Activated CD4-positive, alpha-beta memory T cell treated with anti-CD3 and anti-CD28 coated beads, Interleukin-2, amount 10 ng/mL, durations not matched to agents 7 days and 5 days (primary cell): ENCODE data around the gene MACF1. TPM values are rescaled to one million over a fixed set of nuclear protein-coding genes. Genes with fewer than 3 reads are reported as not detected.

Experiments
- CTCF ChIA-PET: fragments of 350-600 bp; sonication (Branson Sonifier 250); formaldehyde crosslinking; loops from one replicate; lab custom pipeline; 2021; ENCODE audit warnings: antibody characterized with exemption, inconsistent platforms; lab: Charles Lee
- POLR2A ChIA-PET: fragments of 350-600 bp; sonication (Branson Sonifier 250); formaldehyde crosslinking; loops from one replicate; lab custom pipeline; 2021; ENCODE audit warnings: antibody characterized with exemption; lab: Charles Lee
- DNase-seq: peaks from one replicate; pipeline ENCODE4 v3.0.0-alpha.2; 2020
- H3K27ac Mint-ChIP-seq: one replicate; pipeline ENCODE4 v1.8.0; 2021; ENCODE audit warnings: mild to moderate bottlenecking, mixed read lengths
- H3K27me3 Mint-ChIP-seq: one replicate; pipeline ENCODE4 v1.8.0; 2021; ENCODE audit warnings: mixed read lengths
- H3K36me3 Mint-ChIP-seq: one replicate; pipeline ENCODE4 v1.8.0; 2021; ENCODE audit warnings: low read depth, mixed read lengths
- H3K4me1 Mint-ChIP-seq: one replicate; pipeline ENCODE4 v1.8.0; 2021; ENCODE audit warnings: mixed read lengths
- H3K4me3 Mint-ChIP-seq: one replicate; pipeline ENCODE4 v1.8.0; 2021; ENCODE audit warnings: mild to moderate bottlenecking, mixed read lengths
- H3K9me3 Mint-ChIP-seq: one replicate; pipeline ENCODE4 v1.8.0; 2021; ENCODE audit warnings: mixed read lengths
- total RNA-seq, 2 experiments: library from RNA; stranded (reverse); gene quantifications; one replicate each; pipeline ENCODE4 v1.2.3, GENCODE V29; 2021

The MACF1 gene
- total RNA-seq, 2 experiments from 2014 or later = 345 to 381 TPM

- Mint-ChIP-seq H3K27ac (peak overlapping the region; percentile 29), H3K36me3 (peaks cover 65% of the 10 kb centered on the region), H3K4me1 (peaks cover 45% of the 10 kb centered on the region), H3K9me3 (no peaks in the 10 kb centered on the region), H3K27me3 (no peaks in the 10 kb centered on the region), H3K4me3 (no peak overlapping the region)
- POLR2A ChIA-PET = no interaction called here
- CTCF ChIA-PET = interaction anchor here (0.6 kb wide), 1 partner anchor 741 kb away, joined by 3 read pairs; no protein-coding TSS in a partner anchor
- DNase-seq = no peak
Observed at GRCh38 chr1:39326836-39327235, 122.3 kb downstream of the MACF1 start.

- ChIA-PET POLR2A (interaction anchor here (0.9 to 2.1 kb wide), 4 partner anchors 40 to 331 kb away, joined by 3 to 7 read pairs (median 4); partner anchors contain the start of gene MACF1), CTCF (interaction anchor here (0.9 to 1.1 kb wide), 2 partner anchors 9 to 10 kb away, joined by 3 read pairs; no protein-coding TSS in a partner anchor)
- Mint-ChIP-seq H3K36me3 (peaks cover 66% of the 10 kb centered on the region), H3K27ac (peak overlapping the region; percentile 79), H3K4me1 (peaks cover 55% of the 10 kb centered on the region), H3K27me3 (no peaks in the 10 kb centered on the region), H3K9me3 (no peaks in the 10 kb centered on the region), H3K4me3 (peak overlapping the region; percentile 77)
- no peak for DNase-seq
Observed at GRCh38 chr1:39328095-39328494, 123.6 kb downstream of the MACF1 start.

- Mint-ChIP-seq H3K36me3 (peaks cover 71% of the 10 kb centered on the region), H3K9me3 (no peaks in the 10 kb centered on the region), H3K27me3 (no peaks in the 10 kb centered on the region), H3K27ac (peak overlapping the region; percentile 79), H3K4me1 (peaks cover 61% of the 10 kb centered on the region), H3K4me3 (peak overlapping the region; percentile 77)
- POLR2A ChIA-PET = interaction anchor here (1.1 to 2.1 kb wide), 2 partner anchors 41 to 114 kb away, joined by 4 to 7 read pairs; no protein-coding TSS in a partner anchor
- CTCF ChIA-PET = interaction anchor here (0.6 to 1.1 kb wide), 2 partner anchors 10 to 43 kb away, joined by 3 read pairs; no protein-coding TSS in a partner anchor
- no peak for DNase-seq
Observed at GRCh38 chr1:39328586-39329121, 124.2 kb downstream of the MACF1 start.

- ChIA-PET POLR2A (interaction anchor here (1.0 kb wide), 1 partner anchor 126 kb away, joined by 4 read pairs; no protein-coding TSS in a partner anchor), CTCF (interaction anchor here (0.5 to 1.5 kb wide), 4 partner anchors 10 to 460 kb away, joined by 3 to 5 read pairs (median 4); no protein-coding TSS in a partner anchor)
- peak overlapping the region; percentile 77 for H3K4me3 Mint-ChIP-seq
- H3K27ac Mint-ChIP-seq = peak overlapping the region; percentile 84
- no peaks in the 10 kb centered on the region for H3K9me3 Mint-ChIP-seq
- no peak for DNase-seq
- peaks cover 95% of the 10 kb centered on the region for H3K36me3 Mint-ChIP-seq
- H3K27me3 Mint-ChIP-seq = no peaks in the 10 kb centered on the region
- H3K4me1 Mint-ChIP-seq = peaks cover 88% of the 10 kb centered on the region
Observed at GRCh38 chr1:39331647-39332046, 127.2 kb downstream of the MACF1 start.

- peaks cover 95% of the 10 kb centered on the region for H3K36me3 Mint-ChIP-seq
- ChIA-PET CTCF (interaction anchor here (0.6 to 1.5 kb wide), 3 partner anchors 10 to 148 kb away, joined by 3 to 5 read pairs (median 4); no protein-coding TSS in a partner anchor), POLR2A (no interaction called here)
- H3K27me3 Mint-ChIP-seq = no peaks in the 10 kb centered on the region
- no peak for DNase-seq
- no peaks in the 10 kb centered on the region for H3K9me3 Mint-ChIP-seq
- peaks cover 84% of the 10 kb centered on the region for H3K4me1 Mint-ChIP-seq
- no peak overlapping the region for H3K4me3 Mint-ChIP-seq
- peak overlapping the region; percentile 84 for H3K27ac Mint-ChIP-seq
Observed at GRCh38 chr1:39332291-39332690, 127.8 kb downstream of the MACF1 start.

- ChIA-PET POLR2A (interaction anchor here (1.7 kb wide), 1 partner anchor 23 kb away, joined by 4 read pairs; no protein-coding TSS in a partner anchor), CTCF (interaction anchor here (1.3 to 1.5 kb wide), 2 partner anchors 140 to 148 kb away, joined by 3 to 4 read pairs; no protein-coding TSS in a partner anchor)
- peak; percentile 38 for DNase-seq
- Mint-ChIP-seq H3K27me3 (no peaks in the 10 kb centered on the region), H3K27ac (peak overlapping the region; percentile 84), H3K4me3 (no peak overlapping the region), H3K4me1 (peaks cover 79% of the 10 kb centered on the region), H3K9me3 (no peaks in the 10 kb centered on the region), H3K36me3 (peaks cover 94% of the 10 kb centered on the region)
Observed at GRCh38 chr1:39332828-39333227, 128.3 kb downstream of the MACF1 start.

GRCh38 chr1:39333296-39333695 is 128.8 kb downstream of the MACF1 start:
- peak overlapping the region; percentile 84 for H3K27ac Mint-ChIP-seq
- ChIA-PET POLR2A (interaction anchor here (1.7 kb wide), 1 partner anchor 23 kb away, joined by 4 read pairs; no protein-coding TSS in a partner anchor), CTCF (interaction anchor here (1.9 kb wide), 1 partner anchor 141 kb away, joined by 5 read pairs; no protein-coding TSS in a partner anchor)
- H3K27me3 Mint-ChIP-seq = no peaks in the 10 kb centered on the region
- no peak overlapping the region for H3K4me3 Mint-ChIP-seq
- H3K4me1 Mint-ChIP-seq = peaks cover 74% of the 10 kb centered on the region
- DNase-seq = no peak
- H3K9me3 Mint-ChIP-seq = no peaks in the 10 kb centered on the region
- peaks cover 94% of the 10 kb centered on the region for H3K36me3 Mint-ChIP-seq

GRCh38 chr1:39335216-39335615 is 130.7 kb downstream of the MACF1 start:
- H3K27ac Mint-ChIP-seq = no peak overlapping the region
- no peak overlapping the region for H3K4me3 Mint-ChIP-seq
- H3K36me3 Mint-ChIP-seq = peaks cover 98% of the 10 kb centered on the region
- DNase-seq = no peak
- no peaks in the 10 kb centered on the region for H3K9me3 Mint-ChIP-seq
- peaks cover 60% of the 10 kb centered on the region for H3K4me1 Mint-ChIP-seq
- no peaks in the 10 kb centered on the region for H3K27me3 Mint-ChIP-seq
- POLR2A ChIA-PET = interaction anchor here (0.9 kb wide), 1 partner anchor 198 kb away, joined by 3 read pairs; no protein-coding TSS in a partner anchor
- CTCF ChIA-PET = interaction anchor here (1.9 kb wide), 1 partner anchor 143 kb away, joined by 5 read pairs; no protein-coding TSS in a partner anchor

- H3K9me3 Mint-ChIP-seq = no peaks in the 10 kb centered on the region
- no peak overlapping the region for H3K27ac Mint-ChIP-seq
- H3K36me3 Mint-ChIP-seq = peaks cover 90% of the 10 kb centered on the region
- no peak for DNase-seq
- CTCF ChIA-PET = no interaction called here
- POLR2A ChIA-PET = interaction anchor here (0.7 to 1.0 kb wide), 2 partner anchors 58 to 323 kb away, joined by 3 read pairs; no protein-coding TSS in a partner anchor
- H3K27me3 Mint-ChIP-seq = no peaks in the 10 kb centered on the region
- no peak overlapping the region for H3K4me3 Mint-ChIP-seq
- H3K4me1 Mint-ChIP-seq = peaks cover 45% of the 10 kb centered on the region
Observed at GRCh38 chr1:39337067-39337466, 132.6 kb downstream of the MACF1 start.

GRCh38 chr1:39342776-39343175 is 138.3 kb downstream of the MACF1 start:
- Mint-ChIP-seq H3K9me3 (no peaks in the 10 kb centered on the region), H3K36me3 (peaks cover 76% of the 10 kb centered on the region), H3K27ac (no peak overlapping the region), H3K4me3 (no peak overlapping the region), H3K4me1 (no peaks in the 10 kb centered on the region), H3K27me3 (no peaks in the 10 kb centered on the region)
- CTCF ChIA-PET = no interaction called here
- DNase-seq = no peak
- POLR2A ChIA-PET = no interaction called here

GRCh38 chr1:39344394-39345154 is 140.1 kb downstream of the MACF1 start:
- Mint-ChIP-seq H3K4me3 (no peak overlapping the region), H3K4me1 (no peaks in the 10 kb centered on the region), H3K27ac (no peak overlapping the region), H3K9me3 (no peaks in the 10 kb centered on the region), H3K27me3 (no peaks in the 10 kb centered on the region), H3K36me3 (peaks cover 76% of the 10 kb centered on the region)
- POLR2A ChIA-PET = no interaction called here
- CTCF ChIA-PET = no interaction called here
- DNase-seq = no peak

GRCh38 chr1:39346872-39347271 is 142.4 kb downstream of the MACF1 start:
- Mint-ChIP-seq H3K4me1 (no peaks in the 10 kb centered on the region), H3K36me3 (peaks cover 81% of the 10 kb centered on the region), H3K9me3 (no peaks in the 10 kb centered on the region), H3K27ac (peak overlapping the region; percentile 40), H3K4me3 (no peak overlapping the region), H3K27me3 (no peaks in the 10 kb centered on the region)
- ChIA-PET CTCF (interaction anchor here (0.7 kb wide), 2 partner anchors 38 to 45 kb away, joined by 3 to 5 read pairs; no protein-coding TSS in a partner anchor), POLR2A (no interaction called here)
- DNase-seq = no peak
